Islet precursor cell (in vitro differentiated cells): ENCODE data around the gene ANO6.

ENCODE experiments used
- DNase-seq: peaks from one replicate; pipeline ENCODE4 v3.0.0-alpha.2; 2018

ANO6 gene

GRCh38 chr12:45416126-45416525 lies 200.2 kb downstream of the ANO6 start:
- no peak for DNase-seq

- no peak for DNase-seq
Observed at GRCh38 chr12:45418520-45418919, 202.6 kb downstream of the ANO6 start.

- DNase-seq = no peak
Observed at GRCh38 chr12:45419317-45419814, 203.5 kb downstream of the ANO6 start.

GRCh38 chr12:45421736-45422135 lies 205.8 kb downstream of the ANO6 start:
- no peak for DNase-seq

- no peak for DNase-seq
Observed at GRCh38 chr12:45423931-45424330, 208.0 kb downstream of the ANO6 start.

GRCh38 chr12:45425426-45425825 lies 209.5 kb downstream of the ANO6 start:
- DNase-seq = no peak

GRCh38 chr12:45426294-45426693 lies 210.4 kb downstream of the ANO6 start:
- no peak for DNase-seq

- DNase-seq = no peak
Observed at GRCh38 chr12:45427042-45427441, 211.1 kb downstream of the ANO6 start.

- no peak for DNase-seq
Observed at GRCh38 chr12:45429831-45430230, 213.9 kb downstream of the ANO6 start.

- DNase-seq = no peak
Observed at GRCh38 chr12:45431126-45431525, 215.2 kb downstream of the ANO6 start.

GRCh38 chr12:45432710-45433109 lies 216.8 kb downstream of the ANO6 start:
- DNase-seq = no peak

- peak; percentile 86 for DNase-seq
Observed at GRCh38 chr12:45433441-45433868, 217.6 kb downstream of the ANO6 start.

GRCh38 chr12:45434094-45434493 lies 218.2 kb downstream of the ANO6 start:
- DNase-seq = no peak

- DNase-seq = no peak
Observed at GRCh38 chr12:45435945-45436710, 220.2 kb downstream of the ANO6 start.

GRCh38 chr12:45439039-45439438 lies 223.1 kb downstream of the ANO6 start:
- no peak for DNase-seq

- peak; percentile 64 for DNase-seq
Observed at GRCh38 chr12:45446013-45446412, 230.1 kb downstream of the ANO6 start.

- DNase-seq = no peak
Observed at GRCh38 chr12:45458238-45458637, 242.3 kb downstream of the ANO6 start.

- DNase-seq = no peak
Observed at GRCh38 chr12:45458854-45459807, 243.2 kb downstream of the ANO6 start.

- no peak for DNase-seq
Observed at GRCh38 chr12:45462506-45462905, 246.6 kb downstream of the ANO6 start.

- no peak for DNase-seq
Observed at GRCh38 chr12:45464699-45465098, 248.8 kb downstream of the ANO6 start.

- DNase-seq = no peak
Observed at GRCh38 chr12:45468751-45469615, 253.1 kb downstream of the ANO6 start.

GRCh38 chr12:45469902-45470301 lies 254.0 kb downstream of the ANO6 start:
- DNase-seq = no peak

- DNase-seq = no peak
Observed at GRCh38 chr12:45473636-45474035, 257.7 kb downstream of the ANO6 start.
